Measurements from ENCODE around the gene COPS4. TPM values are rescaled to one million over a fixed set of nuclear protein-coding genes. Genes with fewer than 3 reads are reported as not detected.
A peak's percentile ranks its signal among the peaks of the same experiment; 100 is the strongest.
"Not testable (repeated sequence)": the region's sequence is repeated elsewhere in the genome, so short reads cannot be mapped to it uniquely, and the experiment has no call there.

COPS4 gene
- 15.4 and 17.1 TPM in 2 replicates for total RNA-seq (2021)
- percentile 64 among the genes with signal in this experiment for Bru-seq, nascent RNA
- BruChase-seq, experiment 1, labeled RNA remaining after a 2-hour chase: percentile 58 among the genes with signal in this experiment
- percentile 65 among the genes with signal in this experiment for BruChase-seq, experiment 2, labeled RNA remaining after a 6-hour chase
- long read RNA-seq, transcript COPS4-201 (10 exons, 1,744 nt): major isoform, 32 of 40 reads
- long read RNA-seq, partial matches to known transcripts: 2 of 40 reads
- long read RNA-seq, other reads (novel, unspliced or antisense): 3 of 40 reads

GRCh38 chr4:83034630-83035494, at the start of gene COPS4:
COPS4 (plus strand) TSS chr4:83035183; CDS start chr4:83035225, 42 bp downstream.
- Histone ChIP-seq H3K4me1 (replicated peaks; ENCODE audit: insufficient read depth) (peaks cover 4% of the 10 kb centered on the region), H2AFZ (peak within 1 kb of the TSS; percentile 97), H3K36me3 (ENCODE audit: low read depth) (no peaks in the 10 kb centered on the region), H3K27ac (peak within 1 kb of the TSS; percentile 88), H3K4me2 (peak within 1 kb of the TSS; percentile 92), H3F3A (ENCODE audit: insufficient read depth, low read depth) (peaks cover 15% of the 10 kb centered on the region; the same call in 1 of the 2 replicates), H4K20me1 (ENCODE audit: insufficient read depth) (no peaks in the 10 kb centered on the region), H3K9me3 (ENCODE audit: insufficient read depth, low read depth) (no peaks in the 10 kb centered on the region), H3K9me2 (ENCODE audit: insufficient read depth) (no peaks in the 10 kb centered on the region), H3K4me3 (peak within 1 kb of the TSS; percentile 82), H3K79me2 (ENCODE audit: low read depth) (peaks cover 44% of the 10 kb centered on the region), H3K27me3 (ENCODE audit: insufficient read depth, low read depth) (no peaks in the 10 kb centered on the region)
- ChIA-PET POLR2A (ENCODE audit: unreplicated experiment) (interaction anchor here (0.5 to 1.2 kb wide), 16 partner anchors 22 to 1872 kb away, joined by 3 to 31 read pairs (median 6); partner anchors contain the start of genes HELQ, HNRNPD and THAP9), CTCF (interaction anchor here (0.6 to 1.0 kb wide), 5 partner anchors 22 to 599 kb away, joined by 3 to 9 read pairs (median 5); no protein-coding TSS in a partner anchor)
- peak; percentile 90 to 98 for DNase-seq
- intact Hi-C loops (cut with micrococcal nuclease; ENCODE audit: unreplicated experiment): loop anchor here (1.0 to 10.0 kb wide), 3 partner anchors 22 to 660 kb away; partner anchors contain the start of genes HELQ, HNRNPD and MRPS18C
- BruUV-seq (replicated peaks): no TSS peak
- TF ChIP-seq, protein P1, sequence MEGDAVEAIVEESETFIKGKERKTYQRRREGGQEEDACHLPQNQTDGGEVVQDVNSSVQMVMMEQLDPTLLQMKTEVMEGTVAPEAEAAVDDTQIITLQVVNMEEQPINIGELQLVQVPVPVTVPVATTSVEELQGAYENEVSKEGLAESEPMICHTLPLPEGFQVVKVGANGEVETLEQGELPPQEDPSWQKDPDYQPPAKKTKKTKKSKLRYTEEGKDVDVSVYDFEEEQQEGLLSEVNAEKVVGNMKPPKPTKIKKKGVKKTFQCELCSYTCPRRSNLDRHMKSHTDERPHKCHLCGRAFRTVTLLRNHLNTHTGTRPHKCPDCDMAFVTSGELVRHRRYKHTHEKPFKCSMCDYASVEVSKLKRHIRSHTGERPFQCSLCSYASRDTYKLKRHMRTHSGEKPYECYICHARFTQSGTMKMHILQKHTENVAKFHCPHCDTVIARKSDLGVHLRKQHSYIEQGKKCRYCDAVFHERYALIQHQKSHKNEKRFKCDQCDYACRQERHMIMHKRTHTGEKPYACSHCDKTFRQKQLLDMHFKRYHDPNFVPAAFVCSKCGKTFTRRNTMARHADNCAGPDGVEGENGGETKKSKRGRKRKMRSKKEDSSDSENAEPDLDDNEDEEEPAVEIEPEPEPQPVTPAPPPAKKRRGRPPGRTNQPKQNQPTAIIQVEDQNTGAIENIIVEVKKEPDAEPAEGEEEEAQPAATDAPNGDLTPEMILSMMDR (conservative IDR thresholded peaks at IDR 0.05): peak; percentile 31; the same call in 1 of the 2 replicates
- no peak for TF ChIP-seq EZH2 (IDR thresholded peaks at IDR 0.05; ENCODE audit: low read depth)

DNA sequence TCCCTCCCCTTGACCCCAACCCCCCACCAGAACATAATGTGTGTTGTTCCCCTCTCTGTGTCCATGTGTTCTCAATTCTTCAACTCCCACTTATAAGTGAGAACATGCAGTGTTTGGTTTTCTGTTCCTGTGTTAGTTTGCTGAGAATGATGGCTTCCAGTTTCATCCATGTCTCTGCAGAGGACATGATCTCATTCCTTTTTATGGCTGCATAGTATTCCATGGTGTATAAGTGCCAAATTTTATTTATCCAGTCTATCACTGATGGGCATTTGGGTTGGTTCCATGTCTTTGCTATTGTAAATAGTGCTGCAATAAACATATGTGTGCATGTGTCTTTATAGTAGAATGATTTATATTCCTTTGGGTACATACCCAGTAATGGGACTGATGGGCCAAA, 47.5 kb upstream of the COPS4 start:
- H3F3A ChIP-seq (ENCODE audit: insufficient read depth, low read depth); H3K4me2 ChIP-seq; H3K36me3 ChIP-seq (ENCODE audit: low read depth); BruUV-seq (replicated peaks); H3K27ac ChIP-seq; H2AFZ ChIP-seq; H3K4me1 ChIP-seq (replicated peaks; ENCODE audit: insufficient read depth); H3K9me3 ChIP-seq (ENCODE audit: insufficient read depth, low read depth); H3K4me3 ChIP-seq; intact Hi-C loops (cut with micrococcal nuclease; ENCODE audit: unreplicated experiment); H3K27me3 ChIP-seq (ENCODE audit: insufficient read depth, low read depth); H4K20me1 ChIP-seq (ENCODE audit: insufficient read depth); DNase-seq; CTCF ChIA-PET; H3K9me2 ChIP-seq (ENCODE audit: insufficient read depth); POLR2A ChIA-PET (ENCODE audit: unreplicated experiment): not testable (repeated sequence)
- H3K79me2 ChIP-seq (ENCODE audit: low read depth): peaks cover 14% of the 10 kb centered on the region

DNA sequence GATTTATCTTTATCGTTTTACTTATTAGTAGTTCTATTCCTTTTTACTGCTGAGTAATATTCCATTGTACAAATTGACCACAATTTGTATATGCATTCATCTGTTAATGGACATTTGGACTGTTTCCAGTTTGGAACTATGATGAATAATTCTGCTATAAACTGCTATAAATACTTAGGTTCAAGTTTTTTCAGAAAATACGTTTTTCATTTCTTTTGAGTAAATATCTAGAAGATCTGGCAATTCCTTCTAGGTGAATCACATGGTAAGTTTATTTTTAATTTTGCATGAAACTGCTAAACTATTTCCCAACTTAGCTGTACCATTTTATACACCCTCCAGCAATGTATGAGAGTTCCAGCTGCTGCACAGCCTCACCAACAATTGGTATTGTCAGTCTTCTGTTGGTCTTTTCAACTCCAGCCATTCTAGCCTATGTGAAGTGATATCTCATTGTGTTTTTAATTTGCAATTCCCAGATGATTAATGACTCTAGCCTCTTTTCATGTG, 46.6 kb upstream of the COPS4 start:
- Histone ChIP-seq H3K9me3 (ENCODE audit: insufficient read depth, low read depth) (no peaks in the 10 kb centered on the region), H3K36me3 (ENCODE audit: low read depth) (no peaks in the 10 kb centered on the region), H3K4me2 (no peak overlapping the region), H3K9me2 (ENCODE audit: insufficient read depth) (no peaks in the 10 kb centered on the region), H3K4me1 (replicated peaks; ENCODE audit: insufficient read depth) (no peaks in the 10 kb centered on the region), H3K79me2 (ENCODE audit: low read depth) (peaks cover 14% of the 10 kb centered on the region), H2AFZ (no peak overlapping the region), H3K27me3 (ENCODE audit: insufficient read depth, low read depth) (no peaks in the 10 kb centered on the region), H4K20me1 (ENCODE audit: insufficient read depth) (no peaks in the 10 kb centered on the region), H3F3A (ENCODE audit: insufficient read depth, low read depth) (no peaks in the 10 kb centered on the region), H3K4me3 (no peak overlapping the region), H3K27ac (no peak overlapping the region)
- no TSS peak for BruUV-seq (replicated peaks)
- DNase-seq: no peak
- ChIA-PET POLR2A (ENCODE audit: unreplicated experiment) (no interaction called here), CTCF (no interaction called here)
- TF ChIP-seq, protein P1 (conservative IDR thresholded peaks at IDR 0.05): no peak
- TF ChIP-seq EZH2 (IDR thresholded peaks at IDR 0.05; ENCODE audit: low read depth): no peak
- intact Hi-C loops (cut with micrococcal nuclease; ENCODE audit: unreplicated experiment): no loop called here
